PFSK-1 (cell line): ENCODE data around the gene ADORA2B.

Source experiments
- POLR2AphosphoS5 ChIP-seq: IDR thresholded peaks from 2 replicates; pipeline ENCODE4 v1.6.1; 2012; ENCODE audit warnings: low read depth, mild to moderate bottlenecking, control low read depth, low read length, moderate library complexity
- SIN3A ChIP-seq: IDR thresholded peaks from 2 replicates; pipeline ENCODE4 v1.6.1; 2012; ENCODE audit warnings: mild to moderate bottlenecking, low read length, moderate library complexity, borderline replicate concordance; ENCODE audit not compliant: insufficient read depth
- TAF1 ChIP-seq: IDR thresholded peaks from 2 replicates; pipeline ENCODE4 v1.6.1; 2012; ENCODE audit warnings: low read length, control low read depth, borderline replicate concordance; ENCODE audit not compliant: insufficient read depth
- TF ChIP-seq, protein P1 (sequence below), 2 experiments: IDR thresholded peaks; 2 replicates each; pipeline versions ENCODE4 v1.6.1 to v1.8.0; 2011 to 2012; ENCODE audit warnings: low read depth in 2 of 2, low read length in 2 of 2, control low read depth in 1 of 2, inconsistent platforms in 1 of 2, mild to moderate bottlenecking in 1 of 2, moderate library complexity in 1 of 2; ENCODE audit not compliant: insufficient read depth in 1 of 2

DNA sequence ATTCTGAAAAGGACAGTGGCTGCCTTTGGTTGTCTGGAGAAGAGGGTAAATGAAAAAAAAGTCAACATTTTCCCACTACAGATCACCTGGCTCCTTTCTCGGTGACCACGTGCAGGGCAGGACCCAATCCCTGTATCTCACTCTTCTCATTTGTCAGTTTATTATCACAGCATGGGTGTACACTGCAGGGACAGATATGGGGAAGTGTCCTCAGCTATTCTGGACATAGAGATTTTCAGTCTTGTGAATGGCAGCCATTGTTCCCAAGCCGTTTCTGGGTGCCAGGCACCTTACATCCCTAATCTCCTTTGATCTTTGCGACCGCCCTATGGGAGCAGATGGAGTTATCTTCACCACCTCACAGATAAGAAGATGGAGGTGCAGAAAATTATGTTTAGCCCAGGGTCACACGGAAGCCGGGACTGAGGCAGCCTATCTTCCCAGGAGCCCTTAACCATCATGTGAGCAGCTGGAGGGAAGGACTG is 7.2 kb downstream of the ADORA2B start:
- TF ChIP-seq POLR2AphosphoS5 (no peak), TAF1 (no peak), SIN3A (no peak)
- TF ChIP-seq, protein P1, sequence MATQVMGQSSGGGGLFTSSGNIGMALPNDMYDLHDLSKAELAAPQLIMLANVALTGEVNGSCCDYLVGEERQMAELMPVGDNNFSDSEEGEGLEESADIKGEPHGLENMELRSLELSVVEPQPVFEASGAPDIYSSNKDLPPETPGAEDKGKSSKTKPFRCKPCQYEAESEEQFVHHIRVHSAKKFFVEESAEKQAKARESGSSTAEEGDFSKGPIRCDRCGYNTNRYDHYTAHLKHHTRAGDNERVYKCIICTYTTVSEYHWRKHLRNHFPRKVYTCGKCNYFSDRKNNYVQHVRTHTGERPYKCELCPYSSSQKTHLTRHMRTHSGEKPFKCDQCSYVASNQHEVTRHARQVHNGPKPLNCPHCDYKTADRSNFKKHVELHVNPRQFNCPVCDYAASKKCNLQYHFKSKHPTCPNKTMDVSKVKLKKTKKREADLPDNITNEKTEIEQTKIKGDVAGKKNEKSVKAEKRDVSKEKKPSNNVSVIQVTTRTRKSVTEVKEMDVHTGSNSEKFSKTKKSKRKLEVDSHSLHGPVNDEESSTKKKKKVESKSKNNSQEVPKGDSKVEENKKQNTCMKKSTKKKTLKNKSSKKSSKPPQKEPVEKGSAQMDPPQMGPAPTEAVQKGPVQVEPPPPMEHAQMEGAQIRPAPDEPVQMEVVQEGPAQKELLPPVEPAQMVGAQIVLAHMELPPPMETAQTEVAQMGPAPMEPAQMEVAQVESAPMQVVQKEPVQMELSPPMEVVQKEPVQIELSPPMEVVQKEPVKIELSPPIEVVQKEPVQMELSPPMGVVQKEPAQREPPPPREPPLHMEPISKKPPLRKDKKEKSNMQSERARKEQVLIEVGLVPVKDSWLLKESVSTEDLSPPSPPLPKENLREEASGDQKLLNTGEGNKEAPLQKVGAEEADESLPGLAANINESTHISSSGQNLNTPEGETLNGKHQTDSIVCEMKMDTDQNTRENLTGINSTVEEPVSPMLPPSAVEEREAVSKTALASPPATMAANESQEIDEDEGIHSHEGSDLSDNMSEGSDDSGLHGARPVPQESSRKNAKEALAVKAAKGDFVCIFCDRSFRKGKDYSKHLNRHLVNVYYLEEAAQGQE (IDR thresholded peaks at IDR 0.05; ENCODE audit: insufficient read depth in 1 of 2, low read depth in 2 of 2, low read length in 2 of 2): no peak
